NCI-H1092 treated with DMSO at 0.1 percent for 48 hours (cell line): ENCODE data around the gene ABI3.
A peak's percentile ranks its signal among the peaks of the same experiment; 100 is the strongest.

Experiments used
- DNase-seq: peaks from one replicate; lab custom pipeline; 2025; lab: John Stamatoyannopoulos, UW

ABI3 gene

DNA sequence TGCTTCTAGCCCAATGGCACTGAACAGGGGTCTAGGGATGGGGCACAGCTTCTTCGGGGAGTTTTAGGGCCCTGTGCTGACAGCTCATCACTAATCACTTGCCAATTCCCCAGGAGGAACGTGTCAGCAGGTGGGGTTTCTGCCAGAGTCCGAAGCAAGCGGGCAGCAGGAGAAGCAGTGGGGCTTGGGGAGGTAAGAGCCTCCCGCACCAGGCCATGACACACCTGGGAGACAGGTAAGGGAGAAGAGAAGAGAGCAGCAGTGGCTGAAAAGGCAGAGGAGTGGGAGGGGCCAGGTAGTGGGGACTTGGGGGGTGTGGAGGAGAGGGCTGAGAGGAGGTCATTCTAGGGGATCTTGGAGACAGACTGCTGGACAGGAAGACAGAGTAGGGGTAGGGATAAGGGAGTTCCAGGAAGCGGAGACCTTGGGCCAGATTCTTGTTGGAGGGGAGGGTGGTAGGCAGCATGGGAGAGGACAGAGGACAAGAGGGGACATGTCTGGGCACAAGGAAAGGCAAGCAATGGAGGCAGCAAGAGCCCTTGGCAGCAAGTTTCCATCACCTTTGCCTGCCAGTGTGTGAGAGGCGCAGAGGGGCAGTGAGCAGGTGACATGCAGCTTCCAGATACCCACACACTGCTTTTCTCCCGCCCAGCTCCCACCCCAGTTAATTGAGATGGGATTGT, 15.2 kb downstream of the ABI3 start:
- DNase-seq, result no peak

- no peak for DNase-seq
Observed at GRCh38 chr17:49226771-49227435, 16.4 kb downstream of the ABI3 start.

GRCh38 chr17:49227436-49228261, 17.1 kb downstream of the ABI3 start:
- peak; percentile 49 for DNase-seq

DNA sequence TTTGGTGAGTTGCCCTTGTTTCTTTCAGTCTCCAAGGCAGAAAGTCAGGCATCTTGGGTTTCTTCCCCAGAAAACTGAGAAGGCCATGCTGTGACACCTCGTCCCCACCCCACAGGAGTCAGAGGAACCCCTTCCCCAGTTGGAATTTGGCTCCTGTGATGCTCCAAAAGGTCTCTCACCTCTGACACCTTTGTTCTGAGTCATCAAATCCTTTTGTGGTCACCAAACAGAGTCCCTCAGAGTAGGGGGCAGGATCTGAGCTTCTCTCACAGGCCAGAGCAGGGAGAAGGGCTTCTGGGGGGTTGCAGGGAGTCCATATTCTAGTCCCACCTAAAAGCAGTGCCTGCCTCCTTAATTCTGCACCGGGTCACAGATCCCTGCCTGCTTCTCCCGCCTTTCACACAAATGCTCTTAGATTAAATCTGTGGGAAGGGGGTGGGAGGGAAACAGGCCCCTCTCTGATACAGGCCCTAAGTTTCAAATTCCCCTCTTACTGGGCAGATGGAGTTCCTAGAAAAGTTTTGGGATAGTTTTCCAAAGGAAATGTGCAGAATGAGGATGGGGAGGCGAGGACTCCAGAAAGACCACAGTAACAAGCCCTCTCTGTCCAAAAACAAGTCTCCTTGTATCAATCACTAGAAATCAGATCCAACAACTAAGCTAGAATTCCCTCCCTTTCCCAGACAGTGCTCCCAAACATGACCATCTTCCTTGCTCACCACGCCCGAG, 18.7 kb downstream of the ABI3 start:
- no peak for DNase-seq

- no peak for DNase-seq
Observed at GRCh38 chr17:49229805-49230600, 19.5 kb downstream of the ABI3 start.

- DNase-seq, result peak; percentile 68
Observed at GRCh38 chr17:49230636-49231562, 20.4 kb downstream of the ABI3 start, which contains the start of gene PHOSPHO1. Gene PHOSPHO1 (minus strand): TSS chr17:49230787. CDS start chr17:49226691, 4,096 bp downstream.

DNA sequence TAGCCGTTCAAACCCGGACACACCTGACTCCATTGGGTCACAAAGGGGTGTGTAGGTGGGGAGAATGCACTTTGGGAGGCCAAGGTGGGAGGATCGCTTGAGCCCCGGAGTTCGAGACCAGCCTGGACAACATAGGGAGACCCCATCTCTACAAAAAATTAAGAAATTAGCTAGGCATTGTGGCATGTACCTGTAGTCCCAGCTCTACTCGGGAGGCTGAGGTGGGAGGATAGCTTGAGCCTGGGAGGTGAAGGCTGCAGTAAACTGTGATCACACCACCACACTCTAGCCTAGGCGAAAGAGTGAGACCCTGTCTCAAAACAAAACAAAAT, 21.0 kb downstream of the ABI3 start:
- DNase-seq, result no peak

DNA sequence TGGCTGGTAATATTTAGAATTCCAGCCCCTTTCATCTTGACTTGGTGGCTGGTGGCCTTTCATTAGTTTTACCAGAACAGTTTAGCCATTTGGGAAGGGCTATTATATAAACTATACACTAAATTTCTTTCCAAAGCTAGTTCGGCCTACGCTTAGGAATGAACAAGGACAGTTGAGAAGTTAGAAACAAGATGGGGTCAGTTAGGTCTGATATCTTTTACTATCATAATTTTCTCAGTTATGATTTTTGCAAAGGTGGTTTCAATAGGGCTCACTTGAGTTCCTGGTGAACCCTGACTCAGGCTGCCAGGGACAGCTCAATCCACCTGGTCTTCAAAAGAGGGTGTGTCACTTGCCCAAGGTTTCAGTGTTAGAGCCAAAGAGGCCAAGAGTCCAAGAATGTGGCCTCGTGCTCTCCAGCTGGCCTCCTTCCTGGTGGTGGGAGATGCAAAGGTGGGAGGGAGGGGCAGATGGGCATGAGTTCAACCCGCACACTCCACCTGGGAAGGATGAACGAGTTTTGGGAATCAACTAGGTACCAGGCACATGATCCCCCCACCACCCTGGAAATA, 24.1 kb downstream of the ABI3 start:
- DNase-seq, result no peak

- DNase-seq, result no peak
Observed at GRCh38 chr17:49235896-49236295, 25.4 kb downstream of the ABI3 start.

GRCh38 chr17:49239963-49240362, 29.5 kb downstream of the ABI3 start:
- DNase-seq, result no peak

GRCh38 chr17:49240619-49241018, 30.1 kb downstream of the ABI3 start:
- no peak for DNase-seq

GRCh38 chr17:49241040-49241439, 30.5 kb downstream of the ABI3 start:
- no peak for DNase-seq

GRCh38 chr17:49241692-49242397, 31.3 kb downstream of the ABI3 start:
- no peak for DNase-seq

GRCh38 chr17:49242813-49243212, 32.3 kb downstream of the ABI3 start:
- no peak for DNase-seq

DNA sequence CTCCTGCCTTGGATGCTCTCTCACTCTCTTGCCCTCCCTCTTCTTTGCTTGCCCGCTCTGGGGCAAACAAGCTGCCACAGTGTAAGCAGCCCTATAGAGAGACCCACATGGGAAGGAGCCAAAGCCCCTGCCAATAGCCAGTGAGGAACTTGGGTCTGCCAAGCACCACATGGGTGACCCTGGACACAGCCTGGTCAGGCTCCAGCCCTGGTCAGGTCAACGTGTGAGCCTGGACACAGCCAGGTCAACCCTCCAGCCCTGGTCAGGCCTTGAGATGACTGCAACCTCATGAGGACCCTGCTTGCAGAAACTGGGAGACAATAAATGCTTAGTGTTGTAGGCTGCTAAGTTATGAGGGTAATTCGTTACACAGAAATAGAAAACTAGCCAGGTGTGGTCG, 34.3 kb downstream of the ABI3 start:
- DNase-seq, result no peak

DNA sequence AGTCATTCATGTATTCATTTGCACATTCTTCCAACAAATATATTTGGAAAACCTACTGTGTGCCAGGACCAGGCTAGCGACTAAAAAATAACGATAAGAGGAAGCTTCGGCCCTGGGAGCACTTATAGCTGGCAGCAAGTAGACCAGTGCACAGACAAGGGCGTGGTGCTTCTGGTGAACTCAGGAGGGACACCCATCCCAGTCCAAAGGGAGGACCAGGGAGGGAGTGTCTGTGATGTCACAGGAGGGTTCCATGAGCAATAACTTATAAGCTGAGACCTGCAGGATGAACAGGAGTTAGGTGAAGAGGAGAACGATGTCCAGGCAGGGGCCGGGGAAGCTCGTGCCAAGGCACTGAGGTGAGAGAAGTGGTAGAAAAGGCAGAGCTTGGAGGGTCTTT, 37.4 kb downstream of the ABI3 start:
- DNase-seq, result no peak

GRCh38 chr17:49249292-49249794, 38.8 kb downstream of the ABI3 start:
- DNase-seq, result no peak

DNA sequence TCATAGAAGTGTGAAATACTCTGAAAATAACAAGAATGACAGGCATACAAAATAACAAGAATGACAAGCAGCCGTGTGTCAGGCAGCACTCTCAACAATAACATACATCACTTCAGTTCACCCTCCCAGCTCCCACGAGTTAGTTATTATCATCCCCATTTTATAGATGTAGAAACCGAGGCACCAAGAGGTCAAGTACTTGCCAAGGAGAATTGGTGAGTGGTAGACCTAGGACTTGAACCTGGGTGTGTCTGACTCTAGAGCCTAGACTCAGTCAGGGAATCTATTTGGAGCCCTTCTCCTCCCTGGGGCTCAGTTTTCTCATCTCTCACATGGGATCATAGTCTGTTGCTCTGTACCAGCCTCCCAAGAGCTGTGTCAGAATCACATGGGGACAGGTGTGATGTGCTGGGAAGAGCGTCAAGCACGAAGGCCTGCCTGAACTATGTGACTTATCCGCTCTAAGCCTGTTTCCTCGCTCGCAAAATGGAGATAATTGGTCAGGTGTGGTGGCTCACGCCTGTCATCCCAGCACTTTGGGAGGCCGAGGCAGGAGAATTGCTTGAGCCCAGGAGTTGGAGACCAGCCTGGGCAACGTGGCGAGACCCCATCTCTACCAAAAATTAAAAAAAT, 39.5 kb downstream of the ABI3 start:
- no peak for DNase-seq
